Esophagus squamous epithelium (tissue), 4 donors: ENCODE measurements around the gene VWDE.

Experiments
- POLR2A ChIP-seq, 4 donors: fragments of 450-650 bp; IDR thresholded peaks; one replicate each; pipeline ENCODE4 v1.6.1; 2017; ENCODE audit warnings: antibody characterized with exemption in 4 of 4, mild to moderate bottlenecking in 4 of 4, moderate library complexity in 3 of 4
- TF ChIP-seq, protein P1 (sequence below), 6 experiments: fragments of 450-650 bp in 4 of 6; fragments of 200-600 bp in 2 of 6; sonication (generic) in 2 of 6; IDR thresholded peaks; one replicate each; pipeline ENCODE4 v1.5.1; 2016 to 2019; ENCODE audit warnings: antibody characterized with exemption in 6 of 6, mild to moderate bottlenecking in 4 of 6, moderate library complexity in 4 of 6

DNA sequence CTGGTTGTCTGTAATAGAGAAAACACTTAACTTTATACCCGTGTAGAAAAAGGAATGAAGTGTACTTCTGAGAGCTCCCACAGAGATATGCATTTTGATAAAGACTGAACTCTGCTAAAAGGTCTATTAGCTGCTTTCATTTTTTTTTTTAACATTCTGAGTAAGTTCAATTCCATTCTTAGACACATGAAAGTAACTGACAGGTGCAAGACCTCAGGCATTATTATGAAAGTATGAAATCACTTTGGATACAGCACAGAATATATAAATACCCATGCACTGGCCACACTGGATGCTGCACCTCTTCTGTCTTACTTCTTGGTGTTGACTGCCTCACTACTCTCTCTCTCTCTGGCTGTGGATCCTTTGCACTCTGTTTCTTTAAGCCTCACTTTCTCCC is 46.2 kb downstream of the VWDE start:
- TF ChIP-seq, protein P1, sequence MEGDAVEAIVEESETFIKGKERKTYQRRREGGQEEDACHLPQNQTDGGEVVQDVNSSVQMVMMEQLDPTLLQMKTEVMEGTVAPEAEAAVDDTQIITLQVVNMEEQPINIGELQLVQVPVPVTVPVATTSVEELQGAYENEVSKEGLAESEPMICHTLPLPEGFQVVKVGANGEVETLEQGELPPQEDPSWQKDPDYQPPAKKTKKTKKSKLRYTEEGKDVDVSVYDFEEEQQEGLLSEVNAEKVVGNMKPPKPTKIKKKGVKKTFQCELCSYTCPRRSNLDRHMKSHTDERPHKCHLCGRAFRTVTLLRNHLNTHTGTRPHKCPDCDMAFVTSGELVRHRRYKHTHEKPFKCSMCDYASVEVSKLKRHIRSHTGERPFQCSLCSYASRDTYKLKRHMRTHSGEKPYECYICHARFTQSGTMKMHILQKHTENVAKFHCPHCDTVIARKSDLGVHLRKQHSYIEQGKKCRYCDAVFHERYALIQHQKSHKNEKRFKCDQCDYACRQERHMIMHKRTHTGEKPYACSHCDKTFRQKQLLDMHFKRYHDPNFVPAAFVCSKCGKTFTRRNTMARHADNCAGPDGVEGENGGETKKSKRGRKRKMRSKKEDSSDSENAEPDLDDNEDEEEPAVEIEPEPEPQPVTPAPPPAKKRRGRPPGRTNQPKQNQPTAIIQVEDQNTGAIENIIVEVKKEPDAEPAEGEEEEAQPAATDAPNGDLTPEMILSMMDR (IDR thresholded peaks at IDR 0.05): no peak
- no peak for TF ChIP-seq POLR2A (IDR thresholded peaks at IDR 0.05)
